ENCODE measurements around the gene AHCYL2.
"Not testable (repeated sequence)": the region's sequence is repeated elsewhere in the genome, so short reads cannot be mapped to it uniquely, and the experiment has no call there.

Gene AHCYL2

GRCh38 chr7:129453510-129454248 lies 228.8 kb downstream of the AHCYL2 start:
- no peak for DNase-seq (ENCODE audit: low read depth in 2 of 2)

DNA sequence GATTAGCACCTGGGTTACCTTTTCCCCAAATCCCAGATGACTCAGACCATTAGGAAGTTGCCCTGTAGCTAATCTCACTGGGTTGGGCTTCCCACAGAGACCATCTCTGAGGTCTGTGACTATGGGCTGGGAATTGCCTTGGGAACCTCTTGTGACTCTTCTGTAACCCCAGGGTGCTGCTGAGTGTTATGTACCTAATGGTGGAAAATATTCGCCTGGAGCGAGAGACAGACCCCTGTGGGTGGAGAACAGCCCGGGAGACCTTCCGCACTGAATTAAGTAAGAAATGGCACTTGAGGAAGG lies 229.4 kb downstream of the AHCYL2 start:
- no peak for DNase-seq (ENCODE audit: low read depth in 2 of 2)

- DNase-seq (ENCODE audit: low read depth in 2 of 2), result no peak
Measured at GRCh38 chr7:129456421-129456820, 231.6 kb downstream of the AHCYL2 start.

GRCh38 chr7:129457101-129457500 lies 232.3 kb downstream of the AHCYL2 start:
- DNase-seq (ENCODE audit: low read depth in 2 of 2), result no peak

GRCh38 chr7:129458171-129458570 lies 233.3 kb downstream of the AHCYL2 start:
- no peak for DNase-seq (ENCODE audit: low read depth in 2 of 2)

- DNase-seq (ENCODE audit: low read depth in 2 of 2), result no peak
Measured at GRCh38 chr7:129461809-129462208, 237.0 kb downstream of the AHCYL2 start.

DNA sequence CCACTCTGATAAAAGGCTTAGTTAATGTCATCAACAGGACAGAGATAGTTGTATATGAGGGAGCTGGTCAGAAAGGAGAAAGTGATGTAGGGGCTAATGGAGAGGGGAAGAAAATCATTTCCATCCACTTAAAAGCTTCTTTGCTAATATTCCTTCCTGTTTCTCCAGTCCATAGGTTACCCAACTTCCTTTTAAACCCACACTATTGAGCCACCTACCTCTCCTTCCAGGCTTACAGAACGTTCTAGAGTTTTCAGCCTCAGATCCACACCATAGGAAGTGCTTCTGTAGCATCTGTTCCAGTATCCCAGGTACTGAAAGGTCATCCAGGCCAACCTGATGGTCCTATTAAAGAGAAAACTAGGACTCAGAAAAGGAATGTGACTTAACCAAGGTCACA lies 237.6 kb downstream of the AHCYL2 start:
- DNase-seq (ENCODE audit: low read depth in 2 of 2), result no peak

GRCh38 chr7:129464194-129464593 lies 239.4 kb downstream of the AHCYL2 start:
- DNase-seq (ENCODE audit: low read depth in 2 of 2), result no peak

- no peak for DNase-seq (ENCODE audit: low read depth in 2 of 2)
Measured at GRCh38 chr7:129465080-129465479, 240.2 kb downstream of the AHCYL2 start.

GRCh38 chr7:129466796-129467195 lies 242.0 kb downstream of the AHCYL2 start:
- no peak for DNase-seq (ENCODE audit: low read depth in 2 of 2)

DNA sequence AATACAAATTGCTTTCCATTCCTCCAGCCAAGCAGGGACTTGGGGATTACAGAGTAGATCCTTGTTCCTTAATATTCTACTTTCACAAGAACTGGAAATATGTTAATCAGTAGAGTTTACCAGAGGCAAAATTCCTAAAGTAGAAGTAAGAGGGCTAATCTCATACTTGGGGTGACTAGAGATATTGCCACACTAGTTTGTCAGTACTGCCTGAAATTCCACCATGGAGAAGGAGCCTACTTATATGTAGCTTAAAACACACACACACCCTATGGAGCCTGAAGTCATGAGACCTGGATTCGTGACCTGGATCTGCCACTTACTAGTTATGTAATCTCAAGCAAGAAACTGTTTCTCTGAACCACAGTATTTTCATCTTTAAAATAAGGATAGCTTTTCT lies 243.3 kb downstream of the AHCYL2 start:
- DNase-seq (ENCODE audit: low read depth in 2 of 2), result no peak

DNA sequence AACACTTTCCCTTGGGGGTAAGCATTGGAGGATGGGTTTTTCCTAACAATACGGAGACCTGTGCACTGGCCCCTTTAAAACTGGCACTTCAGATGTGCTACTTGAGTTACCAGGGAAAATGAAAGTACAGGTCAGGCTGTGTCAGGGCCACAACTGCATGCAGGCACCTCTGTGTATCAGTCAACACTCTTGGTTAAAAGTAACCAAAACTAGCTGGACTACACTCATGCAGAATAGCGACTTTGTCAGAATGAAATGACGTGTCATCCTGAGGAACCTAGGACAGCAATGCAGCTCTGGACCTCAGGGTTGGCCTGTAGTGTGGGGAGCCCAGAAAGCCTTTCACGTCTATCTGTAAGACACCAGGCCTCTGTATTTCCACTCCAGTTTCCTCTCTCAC lies 243.7 kb downstream of the AHCYL2 start:
- DNase-seq (ENCODE audit: low read depth in 2 of 2), result no peak

- DNase-seq (ENCODE audit: low read depth in 2 of 2), result no peak
Measured at GRCh38 chr7:129469930-129470329, 245.1 kb downstream of the AHCYL2 start.

DNA sequence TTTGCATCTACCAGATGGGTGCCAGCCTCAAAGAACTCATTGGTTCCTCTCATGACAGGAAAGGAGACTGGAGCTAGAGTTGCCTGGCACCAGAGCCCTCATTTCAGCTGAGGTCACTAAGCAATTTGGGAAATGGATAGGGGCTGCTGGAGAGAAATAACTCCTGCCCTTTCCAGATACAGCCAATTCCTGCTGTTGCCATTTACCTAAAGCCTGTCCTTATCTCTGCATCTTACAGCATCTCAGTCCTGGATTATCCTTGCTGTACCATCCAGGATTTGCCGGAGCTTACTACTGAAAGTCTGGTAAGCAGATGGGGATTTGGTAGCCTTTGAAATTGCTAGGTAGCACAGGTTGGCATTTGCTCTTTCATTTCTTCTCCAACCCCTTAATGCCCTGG lies 245.6 kb downstream of the AHCYL2 start:
- no peak for DNase-seq (ENCODE audit: low read depth in 2 of 2)

DNA sequence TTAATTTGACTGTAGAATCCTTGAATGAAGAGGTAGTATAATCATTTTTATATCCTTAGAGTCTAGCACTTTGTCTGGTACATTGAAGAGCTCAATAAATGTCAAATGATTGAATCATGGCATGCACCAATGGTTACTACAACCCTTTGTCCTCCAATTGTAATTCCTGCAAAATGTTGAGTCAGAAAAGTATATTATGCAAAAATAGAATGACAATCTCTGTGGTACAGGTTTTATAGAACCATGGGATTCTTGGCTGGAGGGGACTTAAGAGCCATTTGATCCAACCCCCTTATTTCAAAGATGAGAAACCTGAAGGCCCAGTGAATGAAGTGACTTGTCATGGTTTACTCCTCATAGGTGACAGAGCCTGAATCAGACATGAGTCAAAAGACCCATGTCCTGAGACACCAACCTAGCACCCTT lies 246.6 kb downstream of the AHCYL2 start:
- no peak for DNase-seq (ENCODE audit: low read depth in 2 of 2)

GRCh38 chr7:129475931-129476330 lies 251.1 kb downstream of the AHCYL2 start:
- DNase-seq (ENCODE audit: low read depth in 2 of 2), result not testable (repeated sequence)

GRCh38 chr7:129476398-129476797 lies 251.6 kb downstream of the AHCYL2 start:
- DNase-seq (ENCODE audit: low read depth in 2 of 2), result not testable (repeated sequence)
